Vagina (tissue), 2 donors: ENCODE results near the gene A4GALT. TPM values are rescaled to one million over a fixed set of nuclear protein-coding genes. Genes with fewer than 3 reads are reported as not detected.
"Not testable (repeated sequence)": the region's sequence is repeated elsewhere in the genome, so short reads cannot be mapped to it uniquely, and the experiment has no call there.

ENCODE experiments used
- DNase-seq, 2 donors: peaks; one replicate each; pipeline ENCODE4 v3.0.0-alpha.2; 2017; ENCODE audit errors: extremely low spot score in 2 of 2
- H3K27ac ChIP-seq: fragments of 200-600 bp; sonication (generic); one replicate; pipeline ENCODE4 v1.5.1; 2019
- H3K27me3 ChIP-seq: fragments of 200-600 bp; sonication (generic); one replicate; pipeline ENCODE4 v1.5.1; 2019
- H3K36me3 ChIP-seq, 2 donors: fragments of 200-600 bp; sonication (generic); one replicate each; pipeline ENCODE4 v1.5.1; 2017 to 2019
- H3K4me1 ChIP-seq: fragments of 200-600 bp; sonication (generic); one replicate; pipeline ENCODE4 v1.5.1; 2019
- H3K4me3 ChIP-seq, 2 donors: fragments of 200-600 bp; sonication (generic); 1 replicate in 1 of 2; 2 replicates in 1 of 2; pipeline ENCODE4 v1.5.1; 2016 to 2019
- H3K9me3 ChIP-seq: fragments of 200-600 bp; sonication (generic); one replicate; pipeline ENCODE4 v1.5.1; 2019
- POLR2A ChIP-seq, 2 donors: fragments of 450-650 bp; IDR thresholded peaks; one replicate each; pipeline ENCODE4 v1.6.1; 2017; ENCODE audit warnings: antibody characterized with exemption in 2 of 2, mild to moderate bottlenecking in 2 of 2, moderate library complexity in 2 of 2
- POLR2AphosphoS5 ChIP-seq, 2 donors: sonication (generic); formaldehyde crosslinking; IDR thresholded peaks; one replicate each; pipeline ENCODE4 v1.9.0; 2017; ENCODE audit warnings: antibody characterized with exemption in 2 of 2, mild to moderate bottlenecking in 2 of 2, low read depth in 1 of 2; ENCODE audit not compliant: insufficient read depth in 1 of 2
- intact Hi-C: fragments of 100-400 bp; cut with DNase I; formaldehyde crosslinking; loops from one replicate; pipeline ENCODE4 v1.15.1; 2023
- total RNA-seq: library from RNA; depleted of rRNA; stranded (reverse); fragments of >200 nt; gene quantifications from one replicate; pipeline ENCODE4 v1.2.3, GENCODE V29; 2016
- TF ChIP-seq, protein P1 (sequence below), 3 experiments: fragments of 450-650 bp in 2 of 3; fragments of 200-600 bp in 1 of 3; sonication (generic) in 1 of 3; IDR thresholded peaks; one replicate each; pipeline ENCODE4 v1.5.1; 2017 to 2019; ENCODE audit warnings: antibody characterized with exemption in 3 of 3, mild to moderate bottlenecking in 2 of 3, moderate library complexity in 2 of 3

A4GALT gene
- total RNA-seq, 1 donor from 2014 or later: 35.6 TPM

DNA sequence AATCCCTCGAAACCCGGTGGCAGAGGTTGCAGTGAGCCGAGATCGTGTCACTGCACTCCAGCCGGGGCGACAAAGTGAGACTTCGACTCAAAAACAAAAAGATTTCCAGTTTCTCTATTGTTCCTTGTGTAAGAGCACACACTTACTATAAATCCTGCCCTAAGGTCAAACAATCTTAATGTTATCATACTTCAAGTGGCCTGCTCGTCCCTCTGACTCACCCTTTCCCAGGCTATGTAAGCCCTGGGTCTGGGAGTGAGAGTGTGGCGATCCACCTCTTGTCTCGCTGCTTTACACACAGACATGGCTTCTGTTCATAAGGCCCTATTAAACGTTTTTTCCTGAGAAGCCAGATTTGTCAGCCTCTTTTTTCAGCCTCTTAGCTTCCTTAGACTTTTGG lies 24.4 kb upstream of the A4GALT start:
- no peaks in the 10 kb centered on the region for H3K36me3 ChIP-seq
- H3K27me3 ChIP-seq: no peaks in the 10 kb centered on the region
- DNase-seq: no peak
- no peak overlapping the region for H3K4me3 ChIP-seq
- TF ChIP-seq POLR2A (IDR thresholded peaks at IDR 0.05) (no peak), POLR2AphosphoS5 (IDR thresholded peaks at IDR 0.05; ENCODE audit: insufficient read depth in 1 of 2, low read depth in 1 of 2) (no peak)
- TF ChIP-seq, protein P1, sequence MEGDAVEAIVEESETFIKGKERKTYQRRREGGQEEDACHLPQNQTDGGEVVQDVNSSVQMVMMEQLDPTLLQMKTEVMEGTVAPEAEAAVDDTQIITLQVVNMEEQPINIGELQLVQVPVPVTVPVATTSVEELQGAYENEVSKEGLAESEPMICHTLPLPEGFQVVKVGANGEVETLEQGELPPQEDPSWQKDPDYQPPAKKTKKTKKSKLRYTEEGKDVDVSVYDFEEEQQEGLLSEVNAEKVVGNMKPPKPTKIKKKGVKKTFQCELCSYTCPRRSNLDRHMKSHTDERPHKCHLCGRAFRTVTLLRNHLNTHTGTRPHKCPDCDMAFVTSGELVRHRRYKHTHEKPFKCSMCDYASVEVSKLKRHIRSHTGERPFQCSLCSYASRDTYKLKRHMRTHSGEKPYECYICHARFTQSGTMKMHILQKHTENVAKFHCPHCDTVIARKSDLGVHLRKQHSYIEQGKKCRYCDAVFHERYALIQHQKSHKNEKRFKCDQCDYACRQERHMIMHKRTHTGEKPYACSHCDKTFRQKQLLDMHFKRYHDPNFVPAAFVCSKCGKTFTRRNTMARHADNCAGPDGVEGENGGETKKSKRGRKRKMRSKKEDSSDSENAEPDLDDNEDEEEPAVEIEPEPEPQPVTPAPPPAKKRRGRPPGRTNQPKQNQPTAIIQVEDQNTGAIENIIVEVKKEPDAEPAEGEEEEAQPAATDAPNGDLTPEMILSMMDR (IDR thresholded peaks at IDR 0.05): no peak
- no peak overlapping the region for H3K27ac ChIP-seq
- intact Hi-C loops: no loop called here
- no peaks in the 10 kb centered on the region for H3K9me3 ChIP-seq
- H3K4me1 ChIP-seq: peaks cover 43% of the 10 kb centered on the region

GRCh38 chr22:42743501-42743991 lies 22.9 kb upstream of the A4GALT start:
- intact Hi-C loops: loop anchor here (2.0 kb wide), 1 partner anchor 23 kb away; the partner anchor contains the start of gene A4GALT
- Histone ChIP-seq H3K27me3 (no peaks in the 10 kb centered on the region), H3K36me3 (no peaks in the 10 kb centered on the region), H3K4me3 (no peak overlapping the region), H3K9me3 (no peaks in the 10 kb centered on the region), H3K27ac (peak overlapping the region; percentile 83), H3K4me1 (peaks cover 33% of the 10 kb centered on the region)
- TF ChIP-seq POLR2A (IDR thresholded peaks at IDR 0.05) (no peak), POLR2AphosphoS5 (IDR thresholded peaks at IDR 0.05; ENCODE audit: insufficient read depth in 1 of 2, low read depth in 1 of 2) (peak; percentile 83 to 87)
- TF ChIP-seq, protein P1 (IDR thresholded peaks at IDR 0.05): peak in 1 of 3 experiments; percentile 4
- DNase-seq: peak in 1 of 2 donors; percentile 94

GRCh38 chr22:42742940-42743339 lies 22.3 kb upstream of the A4GALT start:
- H3K4me3 ChIP-seq: no peak overlapping the region
- TF ChIP-seq POLR2AphosphoS5 (IDR thresholded peaks at IDR 0.05; ENCODE audit: insufficient read depth in 1 of 2, low read depth in 1 of 2) (no peak), POLR2A (IDR thresholded peaks at IDR 0.05) (no peak)
- TF ChIP-seq, protein P1 (IDR thresholded peaks at IDR 0.05): no peak
- peaks cover 28% of the 10 kb centered on the region for H3K4me1 ChIP-seq
- intact Hi-C loops: loop anchor here (2.0 kb wide), 1 partner anchor 22 kb away; the partner anchor contains the start of gene A4GALT
- no peaks in the 10 kb centered on the region for H3K36me3 ChIP-seq
- H3K27ac ChIP-seq: peak overlapping the region; percentile 83
- H3K9me3 ChIP-seq: no peaks in the 10 kb centered on the region
- no peaks in the 10 kb centered on the region for H3K27me3 ChIP-seq
- no peak for DNase-seq

DNA sequence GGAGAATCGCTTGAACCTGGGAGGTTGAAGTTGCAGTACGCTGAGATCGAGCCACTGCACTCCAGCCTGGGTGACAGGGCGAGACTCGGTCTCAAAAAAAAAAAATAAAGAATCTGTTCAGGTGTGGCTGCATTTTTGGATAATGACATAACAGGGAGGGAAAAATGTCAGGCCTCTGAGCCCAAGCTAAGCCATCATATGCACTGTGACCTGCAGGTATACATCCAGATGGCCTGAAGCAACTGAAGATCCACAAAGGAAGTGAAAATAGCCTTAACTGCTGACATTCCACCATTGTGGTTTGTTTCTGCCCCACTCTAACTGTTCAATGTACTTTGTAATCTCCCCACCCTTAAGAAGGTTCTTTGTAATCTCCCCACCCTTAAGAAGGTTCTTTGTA lies 19.6 kb upstream of the A4GALT start:
- intact Hi-C loops, H3K4me3 ChIP-seq, H3K36me3 ChIP-seq, H3K9me3 ChIP-seq, H3K27me3 ChIP-seq, DNase-seq, H3K27ac ChIP-seq: not testable (repeated sequence)
- peaks cover 26% of the 10 kb centered on the region for H3K4me1 ChIP-seq

GRCh38 chr22:42734406-42734805 lies 13.7 kb upstream of the A4GALT start:
- H3K27ac ChIP-seq: no peak overlapping the region
- no peaks in the 10 kb centered on the region for H3K9me3 ChIP-seq
- H3K4me1 ChIP-seq: peaks cover 5% of the 10 kb centered on the region
- TF ChIP-seq, protein P1 (IDR thresholded peaks at IDR 0.05): no peak
- no peak for TF ChIP-seq POLR2AphosphoS5 (IDR thresholded peaks at IDR 0.05; ENCODE audit: insufficient read depth in 1 of 2, low read depth in 1 of 2)
- no peak for TF ChIP-seq POLR2A (IDR thresholded peaks at IDR 0.05)
- H3K36me3 ChIP-seq: no peaks in the 10 kb centered on the region
- no peak overlapping the region for H3K4me3 ChIP-seq
- intact Hi-C loops: no loop called here
- no peak for DNase-seq
- H3K27me3 ChIP-seq: no peaks in the 10 kb centered on the region

- H3K27me3 ChIP-seq, H3K27ac ChIP-seq, H3K4me1 ChIP-seq, H3K4me3 ChIP-seq, H3K36me3 ChIP-seq, intact Hi-C loops, DNase-seq, H3K9me3 ChIP-seq: not testable (repeated sequence)
Observed at GRCh38 chr22:42733394-42733793, 12.7 kb upstream of the A4GALT start.
